Measurements from ENCODE around the gene ARFRP1. TPM values are rescaled to one million over a fixed set of nuclear protein-coding genes. Genes with fewer than 3 reads are reported as not detected.

Gene ARFRP1
- total RNA-seq, 2 donors from 2014 or later: 55.1 to 70.9 TPM

GRCh38 chr20:63648895-63649589 is 58.7 kb downstream of the ARFRP1 start:
- Mint-ChIP-seq H3K27me3 (ENCODE audit: low read depth) (no peaks in the 10 kb centered on the region), H3K4me1 (ENCODE audit: low read depth) (peaks cover 10% of the 10 kb centered on the region), H3K4me3 (no peak overlapping the region), H3K36me3 (ENCODE audit: insufficient read depth in 2 of 2) (no peaks in the 10 kb centered on the region), H3K27ac (no peak overlapping the region), H3K9me3 (no peaks in the 10 kb centered on the region)
- ATAC-seq (replicated peaks in 1 of 2) (no peak), DNase-seq (no peak)

Other genes starting within 250 kb of the ARFRP1 start
- under 1 TPM; 0.44 to 0.65 TPM for gene KCNQ2, start 235.3 kb downstream of the ARFRP1 start, total RNA-seq
- 1 to 10 TPM in 1 of 2 donors, under 1 TPM in 1; 0.94 to 8.3 TPM for gene EEF1A2, start 208.9 kb downstream of the ARFRP1 start, total RNA-seq
- gene PPDPF, start 187.2 kb downstream of the ARFRP1 start, total RNA-seq: 100 to 1,000 TPM in 1 of 2 donors, 10 to 100 TPM in 1; 91.0 to 130 TPM
- 1 to 10 TPM in 1 of 2 donors, under 1 TPM in 1; 0.97 to 1.2 TPM for gene PTK6, start 170.6 kb downstream of the ARFRP1 start, total RNA-seq
- not detected for gene SRMS, start 160.2 kb downstream of the ARFRP1 start, total RNA-seq
- under 1 TPM; 0.67 to 0.74 TPM for gene FNDC11, start 153.8 kb downstream of the ARFRP1 start, total RNA-seq
- 10 to 100 TPM in 1 of 2 donors, 1 to 10 TPM in 1; 8.8 to 31.2 TPM for gene HELZ2, start 133.7 kb downstream of the ARFRP1 start, total RNA-seq
- 10 to 100 TPM; 17.5 to 22.8 TPM for gene GMEB2, start 80.9 kb downstream of the ARFRP1 start, total RNA-seq
- 10 to 100 TPM; 14.4 to 21.8 TPM for gene STMN3, start 54.6 kb downstream of the ARFRP1 start, total RNA-seq
- 10 to 100 TPM; 26.8 to 34.6 TPM for gene RTEL1, start 49.7 kb downstream of the ARFRP1 start, total RNA-seq
- gene TNFRSF6B, start 11.3 kb downstream of the ARFRP1 start, total RNA-seq: 1 to 10 TPM; 1.0 to 1.2 TPM
- 10 to 100 TPM; 24.3 to 28.0 TPM for gene ZGPAT, start 63 bp upstream of the ARFRP1 start, total RNA-seq
- 10 to 100 TPM; 13.4 to 21.1 TPM for gene LIME1, start 28.7 kb upstream of the ARFRP1 start, total RNA-seq
- 10 to 100 TPM; 43.5 to 47.0 TPM for gene SLC2A4RG, start 31.8 kb upstream of the ARFRP1 start, total RNA-seq
- 1 to 10 TPM; 2.7 to 8.2 TPM for gene ZBTB46, start 123.3 kb upstream of the ARFRP1 start, total RNA-seq
- under 1 TPM in 1 of 2 donors, not detected in 1; 0.22 TPM for gene ABHD16B, start 153.5 kb upstream of the ARFRP1 start, total RNA-seq
- gene TPD52L2, start 157.3 kb upstream of the ARFRP1 start, total RNA-seq: 10 to 100 TPM; 71.5 to 76.8 TPM
- 10 to 100 TPM; 37.6 to 40.5 TPM for gene DNAJC5, start 187.2 kb upstream of the ARFRP1 start, total RNA-seq
- 10 to 100 TPM; 27.9 to 33.1 TPM for gene UCKL1, start 248.4 kb upstream of the ARFRP1 start, total RNA-seq

Measured in activated T-cell treated with anti-CD3 and anti-CD28 coated beads, Interleukin-2, amount 50 U/mL, for 72 hours (primary cell).